ENCODE measurements around the gene RELB. TPM values are rescaled to one million over a fixed set of nuclear protein-coding genes. Genes with fewer than 3 reads are reported as not detected.
"Not testable (repeated sequence)": the region's sequence is repeated elsewhere in the genome, so short reads cannot be mapped to it uniquely, and the experiment has no call there.

The RELB gene
- total RNA-seq, 1 donor from 2014 or later = 0.62 TPM

DNA sequence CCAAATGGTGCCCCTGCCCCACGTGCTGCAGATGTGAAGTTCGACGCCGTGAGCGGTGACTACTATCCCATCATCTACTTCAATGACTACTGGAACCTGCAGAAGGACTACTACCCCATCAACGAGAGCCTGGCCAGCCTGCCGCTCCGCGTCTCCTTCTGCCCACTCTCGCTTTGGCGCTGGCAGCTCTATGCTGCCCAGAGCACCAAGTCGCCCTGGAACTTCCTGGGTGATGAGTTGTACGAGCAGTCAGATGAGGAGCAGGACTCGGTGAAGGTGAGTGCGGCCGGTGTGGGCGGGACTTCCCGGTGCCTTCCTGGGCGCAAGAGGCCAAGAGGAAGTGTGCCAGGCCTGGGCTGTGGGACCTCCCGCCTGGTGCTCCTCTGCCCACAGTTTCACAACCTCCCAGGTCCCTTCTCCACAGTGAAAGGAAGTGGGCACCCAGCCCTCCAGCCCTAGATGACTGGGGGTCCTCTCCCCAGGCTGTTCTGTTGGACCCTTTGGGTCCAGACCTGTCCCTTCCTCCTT, 14.1 kb upstream of the RELB start:
- DNase-seq = no peak

DNA sequence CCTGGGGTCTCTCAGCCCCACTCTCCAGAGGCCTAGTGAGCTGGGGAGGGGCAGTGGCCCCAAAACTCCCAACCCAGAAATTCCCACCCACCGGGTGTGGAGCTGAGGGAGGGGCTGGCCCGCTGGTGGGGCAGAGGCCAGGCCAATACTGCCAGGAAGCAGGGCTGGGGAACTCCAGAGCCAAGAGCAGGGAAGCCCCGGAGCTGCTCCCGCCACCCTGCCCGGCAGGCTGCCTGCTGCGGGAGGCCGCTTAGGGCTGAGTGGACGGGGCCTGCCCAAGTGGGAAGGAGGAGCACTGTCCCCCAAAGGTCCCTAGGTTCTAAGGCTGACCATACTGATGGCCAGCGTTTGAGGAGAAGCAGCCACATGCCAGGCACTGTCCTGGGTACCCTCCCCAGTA, 13.0 kb upstream of the RELB start:
- no peak for DNase-seq

DNA sequence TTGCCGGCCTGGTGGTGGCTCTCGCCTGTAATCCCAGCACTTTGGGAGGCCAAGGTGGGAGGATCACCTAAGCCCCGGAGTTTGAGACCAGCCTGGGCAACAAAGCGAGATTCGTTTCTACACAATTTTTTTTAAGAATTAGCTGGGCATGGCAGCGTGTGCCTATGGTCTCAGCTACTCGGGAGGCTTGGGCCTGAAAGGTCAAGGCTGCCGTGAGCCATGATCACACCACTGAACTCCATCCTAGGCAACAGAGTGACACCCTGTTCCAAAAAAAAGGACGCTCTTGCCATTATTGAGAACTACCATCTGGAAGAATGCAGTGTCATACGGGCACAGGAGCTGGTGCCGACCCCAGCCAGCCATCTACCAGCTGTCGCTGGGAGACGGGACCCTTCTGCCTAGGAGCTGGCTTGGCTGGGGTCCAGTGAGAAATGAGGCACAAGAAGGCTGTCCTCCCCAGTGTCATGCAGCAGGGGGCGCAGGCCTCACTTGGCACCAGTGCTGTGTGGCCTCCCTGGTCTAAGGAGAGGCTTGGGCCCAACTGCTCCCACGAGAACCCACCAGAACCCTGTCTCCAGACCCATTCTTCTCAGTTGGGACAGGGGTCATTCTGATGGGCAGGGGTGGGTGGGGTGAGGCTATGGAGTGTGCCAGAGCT, 12.2 kb upstream of the RELB start:
- DNase-seq = peak; percentile 6

DNA sequence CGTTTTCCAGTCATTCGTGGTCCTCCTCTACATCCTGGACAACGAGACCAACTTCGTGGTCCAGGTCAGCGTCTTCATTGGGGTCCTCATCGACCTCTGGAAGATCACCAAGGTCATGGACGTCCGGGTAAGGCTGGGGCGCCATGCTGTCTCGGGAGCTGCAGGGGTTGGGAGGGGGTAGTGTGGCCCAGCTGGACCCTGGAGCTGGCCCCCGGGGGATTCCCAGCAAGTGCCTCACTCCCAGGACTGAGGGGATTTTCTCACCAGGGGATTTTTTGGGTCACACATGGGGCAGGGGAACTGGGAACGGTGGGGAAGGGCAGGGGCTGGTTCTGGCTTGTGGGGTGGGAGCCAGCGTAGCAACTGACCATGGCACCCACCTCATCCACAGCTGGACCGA, 10.8 kb upstream of the RELB start:
- no peak for DNase-seq

DNA sequence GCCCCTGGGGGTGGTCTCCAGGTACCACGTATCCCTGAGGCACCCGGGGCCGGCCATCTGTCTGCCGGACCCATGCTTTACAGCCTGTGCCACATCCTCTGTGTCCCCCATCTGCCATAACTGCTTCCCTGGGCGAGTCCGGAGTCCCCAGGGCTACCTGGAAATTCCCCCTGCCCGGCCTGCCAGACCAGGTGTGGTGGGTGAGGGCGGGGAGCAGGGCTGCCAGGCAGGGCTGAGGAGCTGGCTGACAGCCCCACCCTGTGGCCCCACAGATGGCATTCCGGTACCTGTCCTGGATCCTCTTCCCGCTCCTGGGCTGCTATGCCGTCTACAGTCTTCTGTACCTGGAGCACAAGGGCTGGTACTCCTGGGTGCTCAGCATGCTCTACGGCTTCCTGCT, 10.3 kb upstream of the RELB start:
- no peak for DNase-seq

DNA sequence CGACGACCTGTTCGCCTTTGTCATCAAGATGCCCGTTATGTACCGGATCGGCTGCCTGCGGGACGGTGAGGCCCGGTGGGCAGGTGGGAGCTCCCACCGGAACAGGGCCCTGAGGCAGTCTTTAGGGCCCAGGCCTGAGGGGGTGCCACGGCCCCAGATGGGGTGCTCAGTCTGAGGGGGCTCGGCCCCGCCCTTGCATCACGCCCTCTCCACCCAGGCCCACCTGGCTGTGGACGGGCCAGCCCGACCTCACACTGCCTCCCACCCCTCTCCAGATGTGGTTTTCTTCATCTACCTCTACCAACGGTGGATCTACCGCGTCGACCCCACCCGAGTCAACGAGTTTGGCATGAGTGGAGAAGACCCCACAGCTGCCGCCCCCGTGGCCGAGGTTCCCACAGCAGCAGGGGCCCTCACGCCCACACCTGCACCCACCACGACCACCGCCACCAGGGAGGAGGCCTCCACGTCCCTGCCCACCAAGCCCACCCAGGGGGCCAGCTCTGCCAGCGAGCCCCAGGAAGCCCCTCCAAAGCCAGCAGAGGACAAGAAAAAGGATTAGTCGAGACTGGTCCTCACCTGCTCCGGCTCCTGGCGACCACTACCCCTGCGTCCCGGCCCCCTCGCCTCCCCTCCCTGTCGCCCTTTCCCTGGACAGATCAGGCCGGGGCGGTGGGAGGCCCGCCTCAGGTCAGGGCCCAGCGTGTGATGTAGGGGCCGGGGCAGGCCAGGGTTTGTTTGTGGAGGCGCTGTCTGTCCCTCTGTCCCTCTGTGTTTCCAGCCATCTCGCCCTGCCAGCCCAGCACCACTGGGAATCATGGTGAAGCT, 8.7 kb upstream of the RELB start:
- DNase-seq = no peak

DNA sequence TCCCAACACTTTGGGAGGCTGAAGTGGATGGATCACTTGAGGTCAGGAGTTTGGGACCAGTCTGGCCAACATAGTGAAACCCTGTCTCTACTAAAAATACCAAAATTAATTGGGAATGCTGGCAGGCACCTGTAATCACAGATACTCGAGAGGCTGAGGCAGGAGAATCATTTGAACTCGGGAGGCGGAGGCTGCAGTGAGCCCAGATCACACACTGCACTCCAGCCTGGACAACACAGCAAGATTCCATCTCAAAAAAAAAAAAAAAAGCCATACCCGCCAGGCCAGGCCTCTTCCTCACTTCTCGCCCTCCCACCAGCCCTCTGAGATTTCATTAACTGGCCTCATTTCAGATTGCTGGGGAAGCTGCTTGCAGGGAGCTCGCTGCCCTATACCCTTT, 7.7 kb upstream of the RELB start:
- no peak for DNase-seq

DNA sequence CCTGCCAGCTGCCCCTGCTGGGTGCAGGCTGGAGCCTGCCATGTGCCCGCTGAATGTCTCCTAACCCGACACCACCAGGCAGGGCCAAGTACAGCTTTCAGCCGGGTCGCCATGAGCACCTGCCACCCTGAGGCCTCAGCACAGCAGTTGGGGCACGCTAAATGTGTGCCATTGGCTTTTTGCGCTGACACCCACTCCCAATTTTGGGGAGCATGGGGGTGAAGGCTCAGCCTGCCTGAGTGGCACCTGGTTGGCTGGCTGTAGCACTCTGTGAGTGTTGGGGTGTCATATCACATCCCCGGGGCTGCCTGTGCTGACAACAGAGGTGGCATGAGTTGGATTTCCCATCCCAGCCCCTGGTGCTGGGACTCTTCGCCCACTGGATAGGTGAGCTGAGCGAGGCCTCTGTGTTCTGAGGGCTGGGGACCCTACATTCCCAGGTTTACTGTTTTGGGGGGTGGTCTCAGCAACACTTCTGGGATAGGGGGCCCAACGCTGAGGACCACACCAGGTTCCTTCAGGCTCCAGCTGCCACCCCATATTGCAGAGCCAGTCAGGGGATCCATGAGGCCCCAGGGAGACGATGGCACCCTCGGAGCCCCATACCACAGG, 7.2 kb upstream of the RELB start:
- DNase-seq = no peak

DNA sequence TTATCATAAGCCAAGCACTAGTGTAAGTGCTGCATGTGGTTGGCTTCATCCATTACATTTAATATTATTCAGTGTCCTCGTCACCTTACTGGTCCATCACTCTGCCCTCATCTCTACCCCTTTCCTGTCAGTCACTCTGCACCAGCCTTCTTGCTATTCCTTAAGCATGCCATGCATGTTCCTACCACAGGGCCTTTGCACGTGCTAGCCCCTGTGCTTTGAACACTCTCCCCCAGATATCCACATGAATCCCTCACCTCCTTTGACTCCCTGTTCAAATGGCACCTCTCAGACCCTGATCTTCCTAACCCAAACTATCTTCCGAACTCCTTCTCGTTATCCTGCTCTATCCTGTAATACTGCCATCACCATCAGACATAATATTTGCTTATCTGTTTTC, 3.2 kb upstream of the RELB start:
- DNase-seq = no peak

DNA sequence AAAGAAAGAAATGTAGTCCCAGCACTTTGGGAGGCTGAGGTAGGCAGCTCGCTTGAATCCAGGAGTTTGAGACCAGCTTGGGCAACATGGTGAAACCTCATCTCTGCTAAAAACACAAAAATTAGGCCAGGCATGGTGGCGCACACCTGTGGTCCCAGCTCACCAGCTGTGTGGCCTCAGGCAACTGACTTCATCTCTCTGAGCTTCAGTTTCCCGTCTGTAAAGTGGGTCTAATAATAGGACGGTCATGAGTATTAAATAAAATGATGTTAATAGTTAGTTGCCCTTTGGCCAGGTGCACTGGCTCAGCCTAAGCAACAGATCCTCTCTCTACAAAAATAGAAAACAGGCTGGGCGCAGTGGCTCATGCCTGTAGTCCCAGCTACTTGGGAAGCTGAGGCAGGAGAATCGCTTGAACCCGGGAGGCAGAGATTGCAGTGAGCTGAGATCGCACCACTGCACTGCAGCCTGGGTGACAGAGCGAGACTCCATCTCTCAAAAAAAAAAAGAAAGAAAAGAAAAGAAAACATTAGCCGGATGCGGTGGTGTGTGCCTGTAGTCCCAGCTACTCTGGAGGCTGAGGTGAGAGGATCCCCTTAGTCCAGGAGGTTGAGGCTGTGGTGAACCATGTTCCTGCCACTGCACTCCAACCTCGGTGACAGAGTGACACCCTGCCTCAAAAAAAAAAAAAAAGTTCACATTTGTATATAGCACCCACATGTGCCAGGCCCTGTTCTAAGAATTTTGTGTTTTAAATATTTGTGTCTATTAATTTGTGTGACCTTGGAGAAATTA, 1.9 kb upstream of the RELB start:
- DNase-seq = not testable (repeated sequence)

DNA sequence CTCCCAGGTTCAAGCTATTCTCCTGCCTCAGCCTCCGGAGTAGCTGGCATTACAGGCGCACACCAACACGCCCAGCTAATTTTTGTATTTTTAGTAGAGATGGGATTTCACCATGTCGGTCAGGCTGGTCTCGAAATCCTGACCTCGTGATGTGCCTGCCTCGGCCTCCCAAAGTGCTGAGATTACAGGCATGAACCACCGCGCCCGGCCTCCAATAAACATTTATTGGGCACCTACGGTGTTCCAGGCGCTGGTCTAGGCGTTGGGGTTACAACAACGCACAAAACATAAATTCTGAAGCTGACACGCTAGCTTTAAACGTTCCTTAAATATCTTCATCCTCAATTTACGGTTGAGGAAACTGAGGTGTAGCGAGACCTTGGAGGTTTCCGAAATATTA, 599 bp upstream of the RELB start:
- DNase-seq = not testable (repeated sequence)

DNA sequence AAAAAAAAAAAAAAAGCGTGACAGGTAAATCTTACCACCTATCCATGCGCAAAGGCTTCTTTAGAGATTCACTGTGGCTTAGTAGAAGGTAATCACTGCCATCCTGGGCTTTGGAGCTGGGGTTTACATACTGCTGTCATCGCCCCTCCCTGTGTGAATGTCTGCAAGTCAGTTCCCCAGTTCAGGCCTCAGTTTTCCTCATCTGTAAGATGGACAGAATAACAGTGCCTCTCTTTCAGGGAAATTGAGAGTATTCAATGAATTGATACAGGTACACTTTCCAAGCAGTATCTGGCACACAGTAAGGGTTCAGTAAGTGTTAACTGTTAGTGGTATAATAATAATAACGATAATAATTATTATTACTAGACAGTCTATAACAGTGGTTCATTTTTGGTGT, 2.2 kb downstream of the RELB start:
- DNase-seq = no peak

DNA sequence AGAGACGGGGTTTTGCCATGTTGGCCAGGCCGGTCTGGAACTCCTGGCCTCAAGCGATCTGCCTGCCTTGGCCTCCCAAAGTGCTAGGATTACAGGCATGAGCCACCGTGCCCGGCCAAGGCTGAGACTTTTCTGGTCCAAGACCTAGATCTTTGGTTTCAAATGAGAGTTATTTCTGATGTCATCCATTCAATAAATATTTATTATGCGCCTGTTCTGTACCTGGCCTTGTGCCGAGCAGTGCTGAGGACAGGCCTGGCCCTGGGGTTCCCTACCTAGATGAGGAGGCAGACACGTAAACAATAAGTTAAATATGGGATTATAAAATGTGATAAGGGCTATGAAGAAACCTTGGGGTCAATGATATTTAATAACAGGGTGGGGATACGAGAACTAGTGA, 4.5 kb downstream of the RELB start:
- DNase-seq = no peak

DNA sequence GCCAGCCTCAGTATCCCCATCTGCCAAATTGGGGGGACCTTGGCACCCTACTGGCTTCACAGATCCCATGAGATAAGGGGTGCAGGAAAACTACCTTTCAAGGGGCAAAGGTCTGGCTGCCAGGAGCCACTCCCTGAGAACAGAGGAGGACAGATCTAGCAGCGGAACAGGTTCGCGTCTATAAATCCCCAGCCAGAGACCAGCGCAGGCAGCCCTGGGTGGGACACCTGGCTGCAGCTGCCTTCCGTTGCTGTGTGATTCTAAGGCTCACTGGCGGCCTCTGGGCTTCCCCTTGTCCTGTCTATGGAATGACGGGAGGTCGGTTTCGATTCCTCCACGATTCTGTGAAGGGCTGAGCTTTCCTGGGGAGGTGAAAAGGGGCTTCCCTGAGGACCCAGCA, 7.3 kb downstream of the RELB start:
- no peak for DNase-seq

DNA sequence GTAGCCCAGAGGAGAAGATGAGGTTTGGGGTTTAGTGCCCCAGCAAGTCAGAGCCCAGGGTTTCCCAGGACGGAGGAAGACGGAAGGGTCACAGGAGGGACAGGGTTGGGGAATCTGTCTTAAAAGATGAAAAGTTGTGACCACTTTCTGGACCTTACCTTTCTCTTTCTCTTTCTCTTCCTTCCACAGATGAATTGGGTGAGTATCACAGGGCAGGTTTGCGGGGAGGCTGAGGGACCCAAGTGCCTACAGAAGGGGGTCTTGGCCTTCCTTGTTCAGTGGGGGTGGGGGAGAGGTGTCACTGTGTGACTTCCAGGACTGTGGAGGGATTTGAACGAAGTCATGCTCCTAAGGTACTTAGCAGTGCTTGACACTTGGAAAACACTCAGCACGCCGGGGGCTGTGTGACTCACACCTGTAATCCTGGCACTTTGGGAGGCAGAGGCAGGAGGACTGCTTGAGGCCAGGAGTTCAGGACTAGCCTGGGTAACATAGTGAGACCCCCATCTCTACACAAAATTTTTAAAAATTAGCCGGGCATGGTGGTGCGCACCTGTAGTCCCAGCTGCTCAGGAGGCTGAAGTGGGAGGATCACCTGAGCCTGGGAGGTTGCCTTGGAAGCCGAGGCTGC, 8.5 kb downstream of the RELB start:
- DNase-seq = no peak

DNA sequence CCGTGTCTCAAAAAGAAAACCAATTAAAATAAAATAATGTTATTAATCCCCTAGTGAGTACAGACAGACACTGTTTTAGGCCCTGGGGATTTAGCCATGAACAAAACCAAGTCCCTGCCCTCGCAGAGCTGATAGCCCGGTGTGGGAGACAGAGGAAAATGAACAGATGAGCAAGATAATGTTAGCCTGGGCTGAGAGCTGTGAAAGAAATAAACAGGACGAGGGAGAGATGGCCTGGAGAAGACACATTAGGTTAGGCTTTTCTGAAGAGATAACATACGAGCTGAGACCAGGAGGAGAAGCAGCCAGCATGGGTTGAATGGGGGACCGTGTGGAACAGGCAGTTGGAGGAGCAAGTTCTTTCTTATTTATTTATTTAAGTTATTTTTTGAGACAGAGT, 9.0 kb downstream of the RELB start:
- DNase-seq = no peak

DNA sequence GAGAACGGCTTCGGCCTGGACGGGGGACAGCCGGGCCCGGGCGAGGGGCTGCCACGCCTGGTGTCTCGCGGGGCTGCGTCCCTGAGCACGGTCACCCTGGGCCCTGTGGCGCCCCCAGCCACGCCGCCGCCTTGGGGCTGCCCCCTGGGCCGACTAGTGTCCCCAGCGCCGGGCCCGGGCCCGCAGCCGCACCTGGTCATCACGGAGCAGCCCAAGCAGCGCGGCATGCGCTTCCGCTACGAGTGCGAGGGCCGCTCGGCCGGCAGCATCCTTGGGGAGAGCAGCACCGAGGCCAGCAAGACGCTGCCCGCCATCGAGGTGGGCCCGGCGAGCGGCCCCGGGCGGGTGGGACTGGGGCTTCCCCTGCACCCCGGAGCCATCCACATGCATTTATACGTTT, 10.7 kb downstream of the RELB start:
- no peak for DNase-seq

DNA sequence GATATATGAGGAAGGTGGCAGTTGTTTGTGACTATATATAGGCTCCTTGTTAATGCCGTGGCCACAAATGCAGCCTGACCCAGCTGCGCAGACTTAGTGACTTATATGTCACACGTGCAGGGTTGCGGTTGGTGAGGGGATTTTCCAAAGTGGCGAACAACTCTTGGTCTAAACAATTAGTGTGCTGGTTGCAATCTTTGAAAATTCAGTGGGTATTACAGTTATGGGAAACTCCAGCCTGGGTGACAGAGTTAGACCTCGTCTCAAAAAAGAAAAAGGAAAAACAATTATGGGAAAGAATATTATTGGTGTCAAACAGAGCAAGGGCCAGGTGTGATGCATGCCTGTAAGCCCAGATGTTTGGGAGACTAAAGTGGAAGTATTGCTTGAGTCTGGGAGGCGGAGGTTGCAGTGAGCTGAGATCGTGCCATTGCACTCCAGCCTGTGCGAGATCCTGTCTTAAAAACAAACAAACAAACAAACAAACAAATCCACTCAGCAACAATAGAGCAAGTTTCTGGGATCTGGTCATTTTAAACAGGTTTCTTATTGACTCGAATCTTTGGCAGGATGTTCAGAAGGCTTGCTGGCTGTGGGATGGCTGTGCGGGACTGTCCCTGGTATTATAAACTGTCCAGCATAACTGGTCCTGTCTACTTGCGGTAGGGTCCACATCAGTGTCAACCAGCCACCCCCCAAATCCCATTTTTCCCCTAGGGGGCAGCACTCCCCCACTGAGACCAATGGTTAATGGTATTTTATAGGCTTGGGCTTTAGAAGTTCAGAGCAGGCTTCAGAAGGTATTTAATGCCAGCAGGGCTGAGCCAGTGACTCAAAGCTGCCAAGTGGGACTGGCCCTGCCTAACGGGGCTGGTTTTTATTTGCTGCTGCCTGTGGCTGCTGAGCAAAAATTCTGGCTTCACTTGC, 15.4 kb downstream of the RELB start:
- peak; percentile 42 for DNase-seq

DNA sequence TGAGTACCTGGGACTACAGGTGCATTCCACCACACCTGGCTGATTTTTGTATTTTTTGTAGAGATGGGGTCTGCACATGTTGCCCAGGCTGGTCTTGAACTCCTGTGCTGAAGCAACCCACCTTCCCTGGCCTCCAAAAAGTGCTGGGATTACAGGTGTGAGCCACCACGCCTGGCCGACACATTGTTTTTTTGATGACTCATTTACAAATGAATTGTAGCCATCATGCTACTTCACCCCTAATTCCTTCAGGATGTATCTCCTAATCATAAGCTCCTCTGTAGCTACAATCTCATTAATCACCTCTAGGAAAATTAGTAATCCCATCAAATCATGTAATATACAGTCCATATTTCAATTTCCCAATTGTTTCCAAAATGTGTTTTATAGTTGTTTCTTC, 17.9 kb downstream of the RELB start:
- DNase-seq = no peak

DNA sequence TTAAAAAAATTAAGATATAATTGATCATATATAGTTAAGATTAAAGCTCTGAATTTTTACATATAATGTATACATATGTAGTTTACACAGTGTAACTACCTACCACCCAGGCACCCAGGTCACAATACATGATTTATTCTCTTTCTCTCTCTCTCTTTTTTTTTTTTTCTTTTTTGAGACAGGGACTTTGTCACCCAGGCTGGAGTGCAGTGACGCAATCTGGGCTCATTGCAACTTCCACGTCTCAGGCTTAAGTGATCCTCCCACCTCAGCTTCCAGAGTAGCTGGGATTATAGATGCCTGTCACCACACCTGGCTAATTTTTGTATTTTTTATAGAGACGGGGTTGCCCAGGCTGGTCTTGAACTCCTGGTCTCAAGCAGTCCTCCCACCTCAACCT, 18.8 kb downstream of the RELB start:
- DNase-seq = no peak

DNA sequence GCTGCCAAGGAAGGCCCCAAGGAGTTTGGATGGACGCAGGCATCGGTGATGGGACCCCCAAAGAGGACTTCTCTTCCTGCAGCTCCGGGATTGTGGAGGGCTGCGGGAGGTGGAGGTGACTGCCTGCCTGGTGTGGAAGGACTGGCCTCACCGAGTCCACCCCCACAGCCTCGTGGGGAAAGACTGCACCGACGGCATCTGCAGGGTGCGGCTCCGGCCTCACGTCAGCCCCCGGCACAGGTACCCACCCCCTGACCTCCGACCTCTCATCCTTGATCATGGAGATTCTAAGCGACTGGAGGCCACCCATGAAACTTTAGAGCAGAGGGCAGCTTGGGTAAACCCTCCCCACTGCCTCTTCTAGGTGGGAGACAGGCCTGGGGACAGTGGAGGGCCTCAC, 20.7 kb downstream of the RELB start:
- DNase-seq = no peak
